ENCODE results near the gene LPCAT2.

The LPCAT2 gene

GRCh38 chr16:55505333-55506015 lies 3.4 kb upstream of the LPCAT2 start:
- DNase-seq = no peak

DNA sequence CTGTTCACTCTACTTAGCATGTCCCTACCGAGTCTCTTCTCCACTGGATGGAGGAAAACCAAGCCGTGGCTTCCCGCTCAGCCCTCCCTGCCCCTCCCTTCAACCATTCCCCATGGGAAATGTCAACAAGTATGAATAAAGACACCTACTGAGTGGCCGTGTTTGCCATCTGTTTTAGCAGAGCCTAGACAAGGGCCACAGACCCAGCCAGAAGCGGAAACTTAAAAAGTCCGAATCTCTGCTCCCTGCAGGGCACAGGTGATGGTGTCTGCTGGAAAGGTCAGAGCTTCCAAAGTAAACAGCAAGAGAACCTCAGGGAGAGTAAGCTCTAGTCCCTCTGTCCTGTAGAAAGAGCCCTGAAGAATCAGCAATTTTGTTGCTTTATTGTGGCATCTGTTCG lies 2.8 kb upstream of the LPCAT2 start:
- no peak for DNase-seq

- DNase-seq = no peak
Measured at GRCh38 chr16:55506708-55507107, 2.2 kb upstream of the LPCAT2 start.

- no peak for DNase-seq
Measured at GRCh38 chr16:55508271-55508921, 476 bp upstream of the LPCAT2 start.

- DNase-seq = no peak
Measured at GRCh38 chr16:55510185-55510805, 1.4 kb downstream of the LPCAT2 start.

DNA sequence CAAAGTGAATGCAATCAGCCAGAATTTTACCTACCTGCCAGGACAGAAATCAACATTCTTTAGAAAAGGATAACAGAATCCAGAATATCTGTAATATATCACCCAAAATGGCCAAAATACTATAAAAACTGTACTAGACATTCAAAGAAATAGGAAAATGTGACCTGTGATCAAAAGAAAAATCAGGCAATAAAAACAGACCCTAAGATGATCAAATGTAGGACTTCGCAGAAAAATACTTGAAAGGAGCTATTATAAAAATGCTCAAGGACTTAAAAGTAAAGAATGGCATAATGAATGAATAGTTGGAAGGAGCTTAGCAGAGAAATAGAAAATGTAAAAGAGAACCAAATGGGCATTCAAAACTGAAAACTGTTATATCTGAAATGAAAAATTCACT lies 4.1 kb downstream of the LPCAT2 start:
- DNase-seq = no peak

DNA sequence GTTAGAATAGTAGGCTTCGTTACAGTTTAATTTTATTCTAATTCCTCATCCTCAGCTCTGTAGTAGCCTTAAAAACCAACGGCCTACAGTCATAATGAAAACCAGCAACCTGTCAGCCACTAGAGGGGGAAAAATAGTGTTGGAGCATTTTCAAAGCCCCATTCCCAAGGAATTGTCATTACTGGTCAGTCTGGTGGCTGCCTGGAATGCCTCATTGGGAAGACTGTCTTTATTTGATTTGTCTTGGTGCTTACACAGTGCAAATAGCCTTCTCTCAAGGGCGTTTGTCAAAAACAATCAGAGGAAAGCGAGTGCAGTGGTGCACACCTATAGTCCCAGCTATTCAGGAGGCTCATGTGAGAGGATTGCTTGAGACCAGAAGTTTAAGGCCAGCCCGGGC lies 4.7 kb downstream of the LPCAT2 start:
- DNase-seq = no peak

GRCh38 chr16:55515111-55515510 lies 6.2 kb downstream of the LPCAT2 start:
- DNase-seq = no peak

GRCh38 chr16:55521792-55522191 lies 12.9 kb downstream of the LPCAT2 start:
- DNase-seq = no peak

DNA sequence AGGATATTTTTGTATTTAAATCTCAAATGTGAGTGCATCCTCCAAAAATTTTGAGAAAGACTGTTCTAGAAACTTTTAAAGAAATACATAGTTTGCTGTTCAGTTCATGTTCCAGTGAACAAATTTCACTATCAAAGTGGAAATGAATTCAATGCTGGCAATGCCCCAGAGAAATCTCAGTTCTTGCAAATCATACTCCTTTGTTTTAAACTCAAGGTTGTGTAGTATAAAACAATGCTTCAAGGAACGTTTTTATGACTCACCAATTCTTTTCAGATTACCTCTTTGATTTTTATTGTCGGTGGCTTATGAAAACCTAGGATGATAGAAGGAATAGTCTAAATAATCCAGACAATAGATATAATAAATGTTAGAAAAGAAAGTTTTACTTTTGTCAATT lies 17.6 kb downstream of the LPCAT2 start:
- DNase-seq = no peak

DNA sequence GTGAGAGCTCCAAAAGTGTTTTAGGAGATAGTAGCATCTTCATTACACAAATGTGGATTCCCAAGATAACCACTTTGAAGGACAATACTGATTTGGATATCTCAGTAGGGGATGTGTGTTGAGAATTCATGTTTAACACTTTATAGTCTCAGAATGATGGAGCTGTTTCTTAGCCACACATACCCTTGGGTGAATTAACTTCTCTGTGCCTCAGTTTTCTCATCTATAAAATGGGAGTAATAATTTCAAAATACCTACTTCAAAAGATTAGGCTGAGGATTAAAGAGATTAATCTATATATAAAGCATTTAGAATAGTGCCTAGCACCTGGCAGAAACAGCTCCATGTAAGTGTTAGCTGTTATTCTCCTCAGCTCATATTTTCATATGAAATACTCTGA lies 19.0 kb downstream of the LPCAT2 start:
- DNase-seq = no peak

- DNase-seq = no peak
Measured at GRCh38 chr16:55529018-55529417, 20.1 kb downstream of the LPCAT2 start.

DNA sequence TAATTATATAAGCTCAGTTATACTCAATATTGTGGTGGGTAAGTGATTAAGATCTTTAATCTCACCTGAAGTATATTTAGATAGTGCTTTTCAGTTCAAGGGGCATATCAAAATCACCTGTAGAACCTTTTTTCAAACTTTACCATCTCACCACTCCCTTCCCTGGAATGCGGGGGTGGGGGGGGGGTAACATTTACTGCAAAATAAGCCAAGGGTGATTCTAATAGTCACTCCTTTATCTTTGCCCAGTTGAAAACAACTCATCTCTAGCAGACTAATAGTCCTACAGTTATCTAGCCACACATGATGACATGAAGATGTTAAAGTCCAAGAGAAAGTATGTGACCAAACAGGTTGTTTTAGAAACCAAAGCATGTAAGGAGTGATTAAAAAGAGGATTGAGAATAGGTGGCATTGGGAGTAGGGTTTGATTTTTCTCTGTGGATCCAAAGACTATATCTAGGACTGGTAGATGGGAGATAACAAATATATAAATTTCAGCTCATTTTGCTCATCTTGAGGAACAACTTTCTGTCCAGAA lies 21.5 kb downstream of the LPCAT2 start:
- DNase-seq = no peak

GRCh38 chr16:55532227-55532626 lies 23.4 kb downstream of the LPCAT2 start:
- DNase-seq = no peak

- no peak for DNase-seq
Measured at GRCh38 chr16:55534756-55535155, 25.9 kb downstream of the LPCAT2 start.

- no peak for DNase-seq
Measured at GRCh38 chr16:55539049-55539448, 30.2 kb downstream of the LPCAT2 start.

DNA sequence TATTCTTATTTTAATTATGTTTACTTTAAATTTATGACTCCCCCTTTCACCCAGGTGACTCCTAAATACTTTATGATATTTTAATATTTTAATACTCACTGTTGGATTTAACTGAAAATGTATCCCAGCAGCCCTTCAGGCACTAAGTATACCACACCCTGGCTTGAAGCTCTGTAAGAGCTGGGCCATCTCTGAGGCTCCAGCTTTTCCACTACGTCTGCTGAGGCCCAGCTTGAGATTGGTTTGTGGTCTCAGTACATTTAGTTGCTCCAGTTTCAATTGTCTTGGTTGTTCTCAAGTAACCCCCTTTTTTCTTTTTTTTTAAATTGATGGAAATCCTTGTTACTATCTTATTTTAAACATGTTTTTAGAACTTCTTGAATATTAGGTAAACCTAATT lies 30.6 kb downstream of the LPCAT2 start:
- DNase-seq = no peak

DNA sequence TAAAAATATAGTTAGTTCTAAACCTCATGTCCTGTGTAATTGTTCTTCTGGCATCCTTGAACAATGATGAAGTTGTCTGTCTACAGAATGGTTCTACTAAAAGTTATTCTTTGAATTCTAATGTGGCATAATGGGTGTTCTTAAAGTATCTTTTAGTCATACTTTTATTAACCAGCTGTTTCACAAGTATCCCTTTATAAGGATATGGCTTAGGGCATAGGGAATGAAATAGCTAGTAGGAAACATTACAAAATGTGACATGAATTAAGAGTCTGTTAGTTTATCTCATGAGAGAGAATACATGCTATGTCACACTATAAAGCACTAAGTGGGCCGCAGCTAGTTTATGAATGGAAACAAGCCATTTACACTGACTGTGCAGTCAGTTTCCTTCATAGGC lies 31.3 kb downstream of the LPCAT2 start:
- no peak for DNase-seq

GRCh38 chr16:55542459-55543082 lies 33.7 kb downstream of the LPCAT2 start:
- no peak for DNase-seq

GRCh38 chr16:55543472-55543871 lies 34.6 kb downstream of the LPCAT2 start:
- no peak for DNase-seq

DNA sequence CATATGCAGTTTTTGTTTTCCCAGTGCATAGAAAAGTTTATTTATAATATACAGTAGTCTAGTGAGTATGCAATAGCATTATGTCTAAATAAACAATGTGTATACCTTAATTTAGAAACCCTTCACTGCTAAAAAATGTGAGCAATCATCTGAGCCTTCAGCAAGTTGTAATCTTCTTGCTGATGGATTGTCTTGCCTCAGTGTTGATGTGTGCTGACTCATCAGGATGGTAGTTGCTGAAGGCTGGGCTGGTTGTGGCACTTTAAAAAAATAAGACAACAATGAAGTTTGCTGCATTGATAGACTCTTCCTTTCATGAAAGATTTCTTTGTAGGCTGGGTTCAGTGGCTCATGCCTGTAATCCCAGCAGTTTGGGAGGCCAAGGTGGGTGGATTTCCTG lies 43.7 kb downstream of the LPCAT2 start:
- DNase-seq = no peak

- DNase-seq = no peak
Measured at GRCh38 chr16:55555436-55555835, 46.6 kb downstream of the LPCAT2 start.

DNA sequence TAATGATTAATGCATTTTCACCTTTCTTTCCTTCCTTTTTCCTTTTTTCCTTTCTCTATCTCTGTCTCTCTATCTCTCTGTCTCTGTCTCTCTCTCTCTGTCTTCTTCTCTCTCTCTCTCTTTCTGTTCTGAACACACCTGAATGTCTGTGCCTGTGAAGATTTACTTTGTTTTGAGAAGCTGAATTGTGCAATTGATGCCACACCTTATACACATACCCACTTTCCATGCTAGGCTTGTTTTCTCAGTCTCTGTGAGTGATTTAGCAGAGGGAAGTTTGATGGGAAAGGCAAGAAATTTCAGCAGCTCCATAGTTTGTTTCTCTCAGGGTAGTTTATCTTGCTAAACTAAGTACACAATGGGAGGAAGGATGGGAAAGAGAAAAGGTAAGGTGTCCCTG lies 48.3 kb downstream of the LPCAT2 start:
- no peak for DNase-seq

GRCh38 chr16:55559233-55559632 lies 50.4 kb downstream of the LPCAT2 start:
- no peak for DNase-seq
